NCI-H446 (cell line): Measurements from ENCODE around the gene RGS7.
"Not testable (repeated sequence)": the region's sequence is repeated elsewhere in the genome, so short reads cannot be mapped to it uniquely, and the experiment has no call there.

ENCODE experiments used
- DNase-seq, 2 experiments: peaks; one replicate each; lab custom pipeline; 2025; lab: John Stamatoyannopoulos, UW

RGS7 gene

GRCh38 chr1:240914506-240914905 is 442.5 kb downstream of the RGS7 start:
- DNase-seq = no peak

DNA sequence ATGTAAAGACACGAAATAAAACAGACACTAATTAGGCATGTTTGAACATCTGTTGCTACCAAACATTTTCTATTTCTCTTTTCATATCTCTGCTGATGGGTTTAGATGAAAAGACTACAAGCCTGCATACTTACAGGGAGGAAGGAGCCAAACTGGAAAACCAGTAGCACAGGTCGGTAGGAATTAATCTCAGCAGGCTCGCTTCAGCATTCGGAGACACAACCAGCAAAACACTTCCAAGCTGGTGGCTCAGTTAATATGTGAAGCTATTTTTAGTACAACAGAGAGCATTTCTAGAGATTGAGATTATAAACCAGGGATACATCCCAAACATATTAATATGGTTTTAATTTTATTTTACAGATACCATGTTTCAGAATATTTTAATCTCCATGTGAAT is 444.2 kb downstream of the RGS7 start:
- DNase-seq = no peak

DNA sequence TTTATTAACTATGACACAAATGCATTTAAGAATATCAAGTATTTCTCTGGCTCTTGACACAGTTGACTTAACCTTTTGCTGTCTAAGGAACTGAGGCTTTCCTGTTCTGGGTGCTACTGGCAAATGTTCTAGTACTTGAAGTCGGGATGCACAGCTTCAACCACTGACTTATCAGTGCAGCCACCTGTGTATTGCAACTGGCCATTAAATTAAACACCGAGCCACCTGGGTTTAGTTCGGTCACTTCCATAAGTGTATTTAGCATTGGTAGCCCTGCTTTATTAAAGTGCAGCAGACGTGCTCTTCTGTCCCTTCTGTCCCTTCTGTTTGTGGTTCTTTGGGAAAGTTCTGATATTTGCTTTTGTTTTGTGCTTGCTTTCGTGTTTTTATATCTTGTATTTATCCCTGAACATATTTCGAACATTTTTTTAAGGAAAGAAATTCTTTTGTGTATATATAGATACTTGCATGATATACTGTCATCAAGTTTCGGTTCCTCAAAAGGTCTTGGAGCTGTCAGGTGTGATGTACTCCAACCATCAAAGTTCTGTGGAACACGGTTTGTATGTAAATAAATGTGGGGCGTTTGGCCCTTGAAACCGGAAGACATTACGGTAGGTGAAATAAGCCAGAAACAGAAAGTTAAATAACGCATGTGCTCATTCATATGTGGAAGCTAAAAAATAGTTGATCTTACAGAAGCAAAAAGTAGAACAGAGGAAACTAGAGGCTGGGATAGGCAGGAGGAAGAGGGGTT is 447.1 kb downstream of the RGS7 start:
- no peak for DNase-seq

GRCh38 chr1:240906477-240906876 is 450.5 kb downstream of the RGS7 start:
- no peak for DNase-seq

- no peak for DNase-seq
These were observed 451.7 kb downstream of the RGS7 start for GRCh38 chr1:240905225-240905765.

DNA sequence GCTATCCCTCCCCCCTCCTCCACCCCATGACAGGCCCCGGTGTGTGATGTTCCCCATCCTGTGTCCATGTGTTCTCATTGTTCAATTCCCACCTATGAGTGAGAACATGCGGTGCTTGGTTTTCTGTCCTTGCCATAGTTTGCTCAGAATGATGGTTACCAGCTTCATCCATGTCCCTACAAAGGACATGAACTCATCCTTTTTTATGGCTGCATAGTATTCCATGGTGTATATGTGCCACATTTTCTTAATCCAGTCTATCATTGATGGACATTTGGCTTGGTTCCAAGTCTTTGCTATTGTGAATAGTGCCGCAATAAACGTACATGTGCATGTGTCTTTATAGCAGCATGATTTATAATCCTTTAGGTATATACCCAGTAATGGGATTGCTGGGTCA is 461.6 kb downstream of the RGS7 start:
- DNase-seq = not testable (repeated sequence)

DNA sequence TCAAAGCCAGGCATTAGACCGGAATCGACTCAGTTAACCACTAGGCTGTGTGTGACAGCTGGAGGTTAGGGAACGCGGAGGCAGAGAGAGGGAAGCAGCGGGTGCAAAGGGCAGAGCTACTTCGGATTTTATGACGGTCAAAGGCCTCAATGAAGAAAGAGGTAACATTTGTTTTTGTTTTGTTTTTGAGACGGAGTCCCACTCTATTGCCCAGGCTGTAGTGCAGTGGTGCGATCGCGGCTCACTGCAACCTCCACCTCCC is 468.3 kb downstream of the RGS7 start:
- no peak for DNase-seq

DNA sequence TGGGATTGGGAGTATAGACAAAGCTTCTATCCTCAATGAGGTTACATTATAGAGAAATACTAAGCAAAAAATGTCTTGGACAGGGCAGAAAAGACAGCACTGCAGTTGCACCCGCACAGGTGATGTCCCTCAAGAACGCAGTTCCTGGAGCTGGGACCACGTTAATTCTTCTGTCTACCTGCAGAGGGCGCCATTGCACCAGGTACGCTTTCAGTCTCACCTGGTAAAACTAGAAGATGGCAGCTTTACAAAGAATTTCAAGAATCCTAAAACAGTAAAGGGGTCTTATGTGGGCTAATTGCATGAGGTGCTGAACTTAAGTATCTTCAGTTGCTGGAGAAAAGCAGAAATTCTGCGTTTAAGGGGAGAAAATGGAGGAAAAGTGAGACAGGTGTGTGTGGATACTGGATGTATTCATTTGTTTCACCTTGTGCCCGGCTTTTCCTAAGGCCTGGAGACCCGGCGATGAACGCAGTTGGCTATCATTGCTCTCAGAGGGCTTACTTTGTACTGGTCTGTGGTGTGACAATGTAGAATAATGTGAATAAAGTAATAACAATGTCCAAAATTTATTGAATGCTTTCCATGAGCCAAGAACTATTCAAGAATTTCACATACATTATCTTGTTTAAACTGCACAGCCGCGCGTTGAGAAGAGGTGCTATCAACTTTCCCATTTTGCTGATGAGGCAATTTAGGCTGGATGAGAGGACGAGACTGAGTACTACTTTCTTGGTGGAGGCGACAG is 468.8 kb downstream of the RGS7 start:
- DNase-seq = peak in 1 of 2 experiments; percentile 8

GRCh38 chr1:240883490-240883889 is 473.5 kb downstream of the RGS7 start:
- DNase-seq = no peak

GRCh38 chr1:240882656-240883308 is 474.2 kb downstream of the RGS7 start:
- DNase-seq = not testable (repeated sequence)

DNA sequence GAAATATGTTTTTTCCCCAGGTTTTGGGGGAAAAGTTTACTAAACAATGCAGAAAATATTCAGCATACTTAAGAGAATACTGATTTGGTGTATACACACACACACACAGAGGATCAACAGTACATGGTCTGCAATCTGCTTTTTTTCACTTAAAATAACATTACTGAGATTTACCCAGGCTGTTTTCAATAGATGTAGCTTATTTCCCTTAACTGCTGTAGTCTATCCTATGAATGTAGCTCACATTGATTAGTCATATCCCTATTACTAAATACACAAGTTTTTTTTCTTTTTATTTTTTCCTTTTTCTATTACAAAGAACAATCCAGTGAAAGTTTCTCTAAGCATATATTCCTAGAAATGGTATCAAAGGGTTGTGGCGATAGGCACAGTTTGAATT is 478.4 kb downstream of the RGS7 start:
- DNase-seq = no peak

DNA sequence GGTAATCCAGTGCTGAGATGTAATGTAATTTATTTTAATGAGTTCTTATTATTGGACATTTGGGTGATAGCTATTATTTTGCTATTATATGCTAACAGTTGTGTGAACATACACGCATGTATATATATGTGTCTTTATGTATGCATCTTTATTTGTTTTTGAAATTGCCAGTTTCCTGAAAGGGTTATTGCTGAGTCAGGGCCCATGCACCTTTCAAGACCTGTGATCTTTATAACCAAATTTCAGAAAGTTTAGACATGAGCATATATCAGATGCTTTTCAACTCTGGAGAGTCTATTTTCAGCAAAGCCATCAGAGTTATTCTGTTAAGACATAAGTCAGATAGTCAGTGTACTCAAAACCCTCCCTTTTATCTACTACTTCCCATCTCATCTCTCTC is 479.4 kb downstream of the RGS7 start:
- DNase-seq = no peak

- DNase-seq = no peak
These were observed 480.9 kb downstream of the RGS7 start for GRCh38 chr1:240876071-240876470.

GRCh38 chr1:240869071-240869470 is 487.9 kb downstream of the RGS7 start:
- no peak for DNase-seq

DNA sequence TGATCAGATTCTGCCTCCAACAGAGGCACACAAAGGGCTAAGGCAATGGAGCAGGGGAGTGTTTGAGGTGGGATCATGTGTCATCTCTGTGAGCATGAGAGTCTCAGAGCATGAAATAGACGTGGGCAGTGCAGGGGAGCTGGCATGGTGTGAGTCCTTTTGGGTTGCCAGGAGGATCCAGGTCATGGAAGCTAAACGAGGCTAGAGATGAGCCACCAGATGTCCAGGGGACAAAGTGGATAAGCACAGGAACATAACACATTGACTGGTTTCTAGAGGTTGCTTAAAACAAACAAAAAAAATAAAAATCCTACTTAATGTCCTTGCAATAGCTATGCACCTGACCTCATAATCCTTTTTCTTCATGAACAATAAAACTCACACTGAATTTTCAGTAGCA is 490.3 kb downstream of the RGS7 start:
- no peak for DNase-seq

- DNase-seq = no peak
These were observed 497.0 kb downstream of the RGS7 start for GRCh38 chr1:240860023-240860422.

DNA sequence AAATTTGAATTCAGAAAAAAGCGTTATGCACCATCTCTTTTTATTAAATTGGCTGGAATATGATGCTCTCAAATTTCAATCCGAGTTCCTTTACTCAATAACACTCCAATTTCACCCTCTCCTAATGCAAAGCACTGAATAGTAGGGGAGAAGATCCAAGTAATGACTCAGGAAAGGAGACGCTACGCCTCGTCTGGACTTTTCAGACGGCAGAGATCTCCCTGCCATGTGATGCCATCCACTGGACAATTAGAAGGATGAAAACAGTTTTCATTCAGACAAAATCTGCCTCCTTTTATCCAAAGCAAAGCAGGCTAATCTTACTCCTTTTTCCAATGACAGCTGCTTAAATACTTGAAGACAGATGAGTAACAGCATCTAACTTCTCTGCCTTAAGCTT is 502.6 kb downstream of the RGS7 start:
- no peak for DNase-seq

- no peak for DNase-seq
These were observed 509.7 kb downstream of the RGS7 start for GRCh38 chr1:240847325-240847724.

DNA sequence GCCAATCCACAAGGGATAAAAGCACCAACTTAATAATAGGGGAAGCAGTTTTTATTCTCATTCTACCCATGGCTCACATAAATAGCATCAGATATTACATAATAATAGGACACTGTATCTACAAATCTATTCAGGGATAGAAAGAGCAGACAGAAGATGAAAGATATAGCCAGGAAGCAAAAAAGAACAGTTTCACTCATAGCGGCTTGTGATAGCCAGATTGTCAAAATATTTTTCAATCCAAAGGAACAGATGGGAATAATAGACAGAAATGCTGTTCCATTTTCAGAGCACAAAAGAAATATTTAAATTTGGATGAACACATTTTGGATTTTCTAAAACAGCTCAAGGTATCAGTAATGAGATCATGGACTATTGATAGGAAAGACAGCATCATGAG is 512.5 kb downstream of the RGS7 start:
- DNase-seq = no peak

- no peak for DNase-seq
These were observed 513.2 kb downstream of the RGS7 start for GRCh38 chr1:240843798-240844197.

DNA sequence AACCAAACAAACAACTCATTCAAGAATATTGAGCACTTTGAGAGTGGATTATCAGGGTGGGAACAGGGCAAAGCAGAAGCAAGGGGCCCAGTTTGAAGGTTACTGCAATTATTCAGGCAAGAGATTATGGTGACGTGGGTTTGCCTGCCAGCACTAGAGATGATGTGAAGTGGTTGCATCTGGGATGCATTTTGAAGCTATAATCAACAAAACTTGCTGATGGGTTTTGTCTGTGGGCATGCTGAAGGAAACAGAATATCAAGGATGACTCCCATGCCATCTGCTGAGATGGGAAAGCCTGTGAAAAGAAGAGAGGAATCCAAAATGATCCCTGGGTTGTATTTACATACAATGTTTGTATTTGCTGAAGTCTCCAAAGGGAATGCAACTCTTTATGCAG is 520.7 kb downstream of the RGS7 start:
- DNase-seq = no peak

GRCh38 chr1:240835291-240835690 is 521.7 kb downstream of the RGS7 start:
- DNase-seq = no peak

DNA sequence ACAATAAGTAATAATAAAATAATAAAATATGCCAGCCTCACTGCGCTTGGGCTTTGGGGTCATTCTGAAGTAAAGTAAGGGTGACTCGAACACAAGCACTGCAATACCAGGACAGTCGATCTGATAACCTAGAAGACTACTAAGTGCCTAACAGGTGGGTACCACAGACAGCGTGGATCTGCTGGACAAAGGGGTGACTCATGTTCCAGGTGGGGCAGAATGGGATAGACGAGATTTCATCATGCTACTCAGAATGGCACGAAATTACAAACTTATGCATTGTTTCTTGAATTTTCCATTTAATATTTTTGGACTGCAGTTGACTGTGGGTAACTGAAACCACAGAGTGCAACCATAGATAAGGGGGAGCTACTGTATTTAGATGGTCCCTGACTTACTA is 523.9 kb downstream of the RGS7 start:
- no peak for DNase-seq
